ENCODE results near the gene ASGR1.
"Not testable (repeated sequence)": the region's sequence is repeated elsewhere in the genome, so short reads cannot be mapped to it uniquely, and the experiment has no call there.

The ASGR1 gene

DNA sequence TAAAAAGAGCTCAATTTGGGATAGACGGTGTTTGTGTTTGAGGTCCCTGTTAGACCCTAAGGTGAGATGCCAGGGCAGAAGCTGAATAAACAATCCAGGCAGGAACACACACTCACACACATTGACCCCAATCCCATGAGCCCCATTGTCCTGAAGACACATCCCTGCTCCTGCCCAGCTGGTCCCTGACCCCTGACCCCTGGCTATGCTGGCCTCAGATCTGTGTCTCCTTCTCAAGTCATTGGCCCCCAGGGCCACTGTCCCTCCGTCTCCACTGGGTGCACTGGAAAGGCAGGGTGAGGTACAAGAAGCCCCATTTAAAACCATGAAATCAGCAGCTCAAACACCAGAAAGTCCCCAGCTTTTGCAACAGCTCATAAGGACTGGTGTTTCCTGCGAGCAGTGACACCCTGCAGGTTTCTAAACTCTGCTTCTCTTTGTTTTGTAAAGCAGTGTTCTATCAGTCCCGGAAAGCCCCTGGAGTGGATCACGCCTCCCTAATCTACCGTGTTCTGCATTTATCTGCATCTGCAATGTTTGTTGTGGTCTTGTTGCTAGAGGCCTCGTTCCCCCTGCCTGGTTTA lies 46.6 kb downstream of the ASGR1 start:
- H3K9ac ChIP-seq (ENCODE audit: low read length): no peak overlapping the region
- H3K36me3 ChIP-seq (ENCODE audit: control insufficient read depth, insufficient read depth, low read length): no peaks in the 10 kb centered on the region
- H3K4me3 ChIP-seq (ENCODE audit: low read length): no peak overlapping the region
- no peaks in the 10 kb centered on the region for H3K4me1 ChIP-seq (ENCODE audit: control insufficient read depth, insufficient read depth, low read length)
- no peak overlapping the region for H3K27ac ChIP-seq (ENCODE audit: low read depth, low read length)
- peaks cover 5% of the 10 kb centered on the region for H3K27me3 ChIP-seq (ENCODE audit: control insufficient read depth, insufficient read depth, low read length)

DNA sequence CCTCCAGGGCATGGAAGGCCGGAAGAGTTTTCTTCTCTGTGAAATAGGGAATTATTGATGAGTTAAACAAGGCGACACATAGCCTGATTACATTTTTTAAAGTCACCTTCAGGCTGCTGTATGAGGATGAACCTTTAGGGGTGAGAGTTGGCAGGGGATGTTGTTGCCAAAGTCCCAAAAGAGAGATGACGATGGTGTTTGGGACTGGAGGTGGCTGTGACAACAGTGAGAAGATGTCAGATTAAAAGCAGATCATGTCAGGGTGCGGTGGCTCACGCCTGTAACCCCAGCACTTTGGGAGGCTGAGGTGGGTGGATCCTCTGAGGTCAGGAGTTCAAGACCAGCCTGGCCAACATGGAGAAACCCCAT lies 47.8 kb downstream of the ASGR1 start:
- H3K27ac ChIP-seq (ENCODE audit: low read depth, low read length): no peak overlapping the region
- H3K4me1 ChIP-seq (ENCODE audit: control insufficient read depth, insufficient read depth, low read length): no peaks in the 10 kb centered on the region
- H3K36me3 ChIP-seq (ENCODE audit: control insufficient read depth, insufficient read depth, low read length): no peaks in the 10 kb centered on the region
- H3K4me3 ChIP-seq (ENCODE audit: low read length): no peak overlapping the region
- no peak overlapping the region for H3K9ac ChIP-seq (ENCODE audit: low read length)
- H3K27me3 ChIP-seq (ENCODE audit: control insufficient read depth, insufficient read depth, low read length): peaks cover 5% of the 10 kb centered on the region

DNA sequence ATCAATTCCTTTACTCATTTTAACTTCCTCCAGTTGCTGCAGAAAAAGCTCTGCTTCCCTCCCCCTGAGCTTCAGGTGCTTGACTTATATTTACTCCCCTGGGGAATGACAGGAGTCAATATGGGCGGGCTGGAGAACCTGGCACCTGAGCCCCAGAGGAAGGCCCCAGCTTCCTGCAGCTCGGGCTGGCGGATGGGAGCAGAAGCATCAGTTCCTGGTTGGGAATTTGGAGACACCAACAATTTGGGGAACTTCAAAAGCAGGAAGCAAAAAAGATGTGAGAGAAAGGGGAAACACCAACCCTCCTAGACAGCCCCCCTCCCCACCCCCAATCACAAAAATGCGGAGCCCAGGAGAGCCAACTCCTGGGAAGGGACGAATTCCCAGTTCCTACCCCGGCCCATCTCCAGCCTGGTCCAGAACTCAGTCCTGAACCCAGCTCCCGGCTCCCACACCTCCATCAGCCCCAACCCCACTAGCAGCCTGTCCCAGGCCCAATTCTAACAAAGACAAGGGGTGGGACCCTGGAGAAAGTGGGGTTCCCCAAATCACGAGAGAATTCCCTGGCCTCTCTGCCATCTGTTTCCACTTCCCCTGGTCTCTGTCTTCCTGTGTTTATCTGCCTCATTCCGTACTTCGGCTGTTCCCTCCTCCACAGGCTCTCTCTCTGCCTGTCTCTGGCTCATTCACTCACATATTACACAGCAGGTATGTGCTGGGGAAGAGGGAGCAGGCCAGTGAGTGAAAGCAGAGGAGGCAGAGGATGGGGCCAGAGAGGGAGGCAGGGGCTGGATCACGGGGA lies 48.3 kb downstream of the ASGR1 start:
- no peaks in the 10 kb centered on the region for H3K36me3 ChIP-seq (ENCODE audit: control insufficient read depth, insufficient read depth, low read length)
- no peak overlapping the region for H3K9ac ChIP-seq (ENCODE audit: low read length)
- no peak overlapping the region for H3K27ac ChIP-seq (ENCODE audit: low read depth, low read length)
- H3K4me3 ChIP-seq (ENCODE audit: low read length): no peak overlapping the region
- no peaks in the 10 kb centered on the region for H3K4me1 ChIP-seq (ENCODE audit: control insufficient read depth, insufficient read depth, low read length)
- H3K27me3 ChIP-seq (ENCODE audit: control insufficient read depth, insufficient read depth, low read length): peaks cover 5% of the 10 kb centered on the region

DNA sequence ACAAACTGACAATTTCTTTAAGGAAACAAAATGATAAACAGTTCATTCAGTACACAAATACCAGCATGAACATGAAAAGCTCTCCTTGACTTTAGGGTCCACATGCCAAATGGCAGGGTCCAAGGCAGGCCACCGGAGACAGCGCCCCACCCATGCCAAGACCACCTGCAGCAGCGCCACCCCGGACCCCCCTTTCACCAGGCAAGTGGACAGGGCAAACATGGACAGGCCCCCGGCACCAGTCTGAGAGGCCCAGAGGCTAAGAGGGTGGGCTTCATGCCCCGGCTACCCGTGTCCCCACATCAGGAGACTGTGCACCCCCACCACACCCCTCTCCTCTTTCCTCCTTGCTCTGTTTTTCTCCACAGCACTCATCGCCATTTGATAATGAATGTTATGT lies 49.9 kb downstream of the ASGR1 start:
- H3K27ac ChIP-seq (ENCODE audit: low read depth, low read length): no peak overlapping the region
- H3K9ac ChIP-seq (ENCODE audit: low read length): no peak overlapping the region
- peaks cover 5% of the 10 kb centered on the region for H3K27me3 ChIP-seq (ENCODE audit: control insufficient read depth, insufficient read depth, low read length)

DNA sequence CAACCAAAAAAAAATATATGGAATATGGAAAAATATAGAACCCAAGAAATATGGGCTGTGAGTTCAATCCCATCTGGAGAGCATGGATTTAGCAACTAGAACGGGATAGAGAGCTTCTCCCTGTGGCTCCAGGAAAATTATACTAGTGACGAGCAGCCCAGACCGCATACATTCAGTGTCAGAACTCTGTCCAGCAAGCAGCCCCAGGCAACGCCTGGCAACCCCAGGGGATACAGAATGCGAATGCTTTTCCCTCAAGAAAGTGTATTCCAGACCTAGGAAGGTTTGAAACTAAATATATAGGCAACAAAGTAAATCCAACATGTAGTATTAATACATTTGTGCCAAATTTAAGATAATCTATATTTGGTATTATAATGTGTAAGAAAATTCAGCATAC lies 51.0 kb downstream of the ASGR1 start:
- H3K27ac ChIP-seq (ENCODE audit: low read depth, low read length): no peak overlapping the region

More for the DNA sequence above, 49.9 kb downstream of the ASGR1 start:
- H3K4me1 ChIP-seq (ENCODE audit: control insufficient read depth, insufficient read depth, low read length): no peaks in the 10 kb centered on the region
- no peaks in the 10 kb centered on the region for H3K36me3 ChIP-seq (ENCODE audit: control insufficient read depth, insufficient read depth, low read length)
- H3K4me3 ChIP-seq (ENCODE audit: low read length): no peak overlapping the region

DNA sequence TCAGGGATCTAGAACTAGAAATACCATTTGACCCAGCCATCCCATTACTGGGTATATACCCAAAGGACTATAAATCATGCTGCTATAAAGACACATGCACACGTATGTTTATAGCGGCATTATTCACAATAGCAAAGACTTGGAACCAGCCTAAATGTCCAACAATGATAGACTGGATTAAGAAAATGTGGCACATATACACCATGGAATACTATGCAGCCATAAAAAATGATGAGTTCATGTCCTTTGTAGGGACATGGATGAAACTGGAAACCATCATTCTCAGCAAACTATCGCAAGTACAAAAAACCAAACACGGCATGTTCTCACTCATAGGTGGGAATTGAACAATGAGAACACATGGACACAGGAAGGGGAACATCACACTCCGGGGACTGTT lies 51.7 kb downstream of the ASGR1 start:
- H3K36me3 ChIP-seq (ENCODE audit: control insufficient read depth, insufficient read depth, low read length); H3K4me1 ChIP-seq (ENCODE audit: control insufficient read depth, insufficient read depth, low read length); H3K9ac ChIP-seq (ENCODE audit: low read length); H3K27ac ChIP-seq (ENCODE audit: low read depth, low read length); H3K27me3 ChIP-seq (ENCODE audit: control insufficient read depth, insufficient read depth, low read length); H3K4me3 ChIP-seq (ENCODE audit: low read length): not testable (repeated sequence)

More for the DNA sequence above, 51.0 kb downstream of the ASGR1 start:
- H3K4me1 ChIP-seq (ENCODE audit: control insufficient read depth, insufficient read depth, low read length): no peaks in the 10 kb centered on the region
- H3K9ac ChIP-seq (ENCODE audit: low read length): no peak overlapping the region
- H3K4me3 ChIP-seq (ENCODE audit: low read length): no peak overlapping the region
- no peaks in the 10 kb centered on the region for H3K27me3 ChIP-seq (ENCODE audit: control insufficient read depth, insufficient read depth, low read length)
- H3K36me3 ChIP-seq (ENCODE audit: control insufficient read depth, insufficient read depth, low read length): no peaks in the 10 kb centered on the region

DNA sequence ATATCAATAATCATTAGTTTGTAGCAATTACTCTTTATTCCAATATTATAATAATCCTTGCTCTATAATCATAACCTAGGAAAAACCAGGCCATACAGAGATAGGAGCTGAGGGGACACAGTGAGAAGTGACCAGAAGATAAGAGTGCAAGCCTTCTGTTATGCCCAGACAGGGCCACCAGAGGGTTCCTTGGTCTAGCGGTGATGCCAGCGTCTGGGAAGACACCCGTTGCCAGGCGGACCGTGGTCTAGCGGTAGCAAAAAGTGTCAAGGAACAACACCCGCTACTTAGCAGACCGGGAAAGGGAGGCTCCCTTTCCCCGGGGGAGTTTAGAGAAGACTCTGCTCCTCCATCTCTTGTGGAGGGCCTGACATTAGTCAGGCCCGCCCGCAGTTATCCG lies 52.8 kb downstream of the ASGR1 start:
- H3K27ac ChIP-seq (ENCODE audit: low read depth, low read length); H3K4me1 ChIP-seq (ENCODE audit: control insufficient read depth, insufficient read depth, low read length); H3K27me3 ChIP-seq (ENCODE audit: control insufficient read depth, insufficient read depth, low read length); H3K4me3 ChIP-seq (ENCODE audit: low read length); H3K9ac ChIP-seq (ENCODE audit: low read length); H3K36me3 ChIP-seq (ENCODE audit: control insufficient read depth, insufficient read depth, low read length): not testable (repeated sequence)

DNA sequence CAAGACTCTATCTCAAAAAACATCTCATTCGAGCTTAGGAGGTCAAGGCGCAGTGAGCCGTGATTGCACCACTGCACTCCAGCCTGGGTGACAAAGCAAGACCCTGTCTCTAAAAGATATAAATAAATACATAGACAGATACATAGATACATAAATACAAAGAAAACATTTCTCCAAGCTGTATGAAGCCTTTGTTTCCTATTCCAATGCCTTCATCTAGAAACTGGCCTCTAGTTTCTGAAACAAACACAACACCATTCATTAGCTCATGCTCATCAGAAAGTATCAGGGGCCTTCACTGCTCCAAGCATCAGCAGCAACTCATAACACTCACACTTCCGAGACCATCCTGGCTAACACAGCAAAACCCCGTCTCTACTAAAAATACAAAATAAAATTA lies 54.2 kb downstream of the ASGR1 start:
- Histone ChIP-seq H3K4me1 (ENCODE audit: control insufficient read depth, insufficient read depth, low read length) (no peaks in the 10 kb centered on the region), H3K27ac (ENCODE audit: low read depth, low read length) (no peak overlapping the region), H3K36me3 (ENCODE audit: control insufficient read depth, insufficient read depth, low read length) (no peaks in the 10 kb centered on the region), H3K9ac (ENCODE audit: low read length) (no peak overlapping the region), H3K4me3 (ENCODE audit: low read length) (no peak overlapping the region), H3K27me3 (ENCODE audit: control insufficient read depth, insufficient read depth, low read length) (no peaks in the 10 kb centered on the region)

DNA sequence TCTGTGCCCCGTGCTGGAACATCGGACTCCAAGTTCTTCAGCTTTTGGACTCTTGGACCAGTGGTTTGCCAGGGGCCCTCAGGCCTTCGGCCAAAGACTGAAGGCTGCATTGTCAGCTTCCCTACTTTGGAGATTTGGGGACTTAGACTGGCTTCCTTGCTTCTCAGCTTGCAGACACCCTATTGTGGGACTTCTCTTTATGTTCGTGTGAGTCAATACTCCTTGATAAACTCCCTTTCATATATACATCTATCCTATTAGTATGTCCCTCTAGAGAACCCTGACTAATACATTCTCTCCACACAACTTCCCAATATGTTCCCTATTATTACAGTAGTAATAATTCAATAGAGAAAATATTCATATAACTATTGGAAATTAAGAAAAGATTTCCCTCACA lies 55.3 kb downstream of the ASGR1 start:
- Histone ChIP-seq H3K4me1 (ENCODE audit: control insufficient read depth, insufficient read depth, low read length) (no peaks in the 10 kb centered on the region), H3K27ac (ENCODE audit: low read depth, low read length) (no peak overlapping the region), H3K36me3 (ENCODE audit: control insufficient read depth, insufficient read depth, low read length) (no peaks in the 10 kb centered on the region), H3K4me3 (ENCODE audit: low read length) (no peak overlapping the region), H3K9ac (ENCODE audit: low read length) (no peak overlapping the region), H3K27me3 (ENCODE audit: control insufficient read depth, insufficient read depth, low read length) (no peaks in the 10 kb centered on the region)

Data from rectal smooth muscle tissue (tissue), 1 donor.